Lower leg skin (tissue), 4 donors: Measurements from ENCODE around the gene CLSTN1. TPM values are rescaled to one million over a fixed set of nuclear protein-coding genes. Genes with fewer than 3 reads are reported as not detected.

ENCODE experiments used
- DNase-seq, 2 donors: peaks; one replicate each; pipeline ENCODE4 v3.0.0-alpha.2; 2019; ENCODE audit warnings: low spot score in 2 of 2
- H3K4me3 ChIP-seq: fragments of 200-600 bp; sonication (generic); 2 replicates; pipeline ENCODE4 v1.5.1; 2017; ENCODE audit warnings: mild to moderate bottlenecking, low read depth; ENCODE audit not compliant: poor library complexity, severe bottlenecking
- POLR2A ChIP-seq, 2 donors: fragments of 450-650 bp; IDR thresholded peaks; one replicate each; pipeline ENCODE4 v1.6.1; 2016 to 2017; ENCODE audit warnings: antibody characterized with exemption in 2 of 2, mild to moderate bottlenecking in 1 of 2, moderate library complexity in 1 of 2
- WGBS, 2 donors: methylation state at CpG; one replicate each; pipeline ENCODE4 v1.1.5; 2018; 5-methylcytosine and 5-hydroxymethylcytosine counted together
- intact Hi-C: fragments of 100-400 bp; cut with DNase I; formaldehyde crosslinking; loops from one replicate; pipeline ENCODE4 v1.15.0; 2023; ENCODE audit warnings: low total_unique reads
- total RNA-seq, 4 donors: library from RNA; depleted of rRNA; stranded (reverse); fragments of >200 nt; gene quantifications; one replicate each; pipeline ENCODE4 v1.1.0, GENCODE V29; 2016
- TF ChIP-seq, protein P1 (sequence below), 3 donors: fragments of 450-650 bp; IDR thresholded peaks; one replicate each; pipeline ENCODE4 v1.5.1; 2016; ENCODE audit warnings: antibody characterized with exemption in 3 of 3, mild to moderate bottlenecking in 3 of 3, moderate library complexity in 2 of 3

CLSTN1 gene
- total RNA-seq, 4 donors from 2014 or later, result 116 to 174 (median 150) TPM

DNA sequence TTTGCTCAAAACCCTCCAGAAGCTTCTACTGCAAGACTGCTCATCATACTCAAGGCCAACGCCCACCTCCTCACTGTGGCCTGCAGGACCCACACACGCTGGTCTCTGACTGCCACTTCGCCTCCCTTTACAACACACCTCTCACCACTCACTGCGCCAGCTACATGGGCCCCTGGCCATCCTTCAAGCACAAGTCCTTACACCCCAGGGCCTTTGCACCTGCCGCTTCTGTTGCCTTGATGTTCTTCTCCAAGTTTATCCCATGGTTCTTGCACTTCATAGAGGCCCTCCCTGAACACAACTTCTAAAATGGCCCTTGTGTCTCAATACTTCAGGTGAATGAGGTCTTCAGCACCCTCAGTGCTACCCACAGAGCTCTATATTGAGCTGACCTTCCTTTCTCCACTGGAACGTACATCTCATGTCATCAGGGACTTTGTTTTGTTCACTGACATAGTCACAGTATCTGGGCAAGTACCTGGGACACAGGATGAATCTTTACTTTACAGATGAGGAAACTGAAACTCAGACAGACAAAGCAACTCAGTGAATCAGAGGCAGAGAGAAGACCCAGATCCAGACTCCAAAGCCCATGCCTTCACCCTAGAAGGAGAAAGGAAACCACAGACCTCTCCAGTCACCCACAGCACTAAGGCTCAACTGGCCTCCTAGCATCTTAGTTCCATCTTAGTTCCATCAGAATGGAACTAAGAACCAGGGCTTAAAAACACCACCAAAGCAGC lies 34.7 kb upstream of the CLSTN1 start:
- intact Hi-C loops, result no loop called here
- no peak overlapping the region for H3K4me3 ChIP-seq
- WGBS, 2 donors, result 97% methylated on average over 6 of the region's 6 CpGs
- TF ChIP-seq, protein P1, sequence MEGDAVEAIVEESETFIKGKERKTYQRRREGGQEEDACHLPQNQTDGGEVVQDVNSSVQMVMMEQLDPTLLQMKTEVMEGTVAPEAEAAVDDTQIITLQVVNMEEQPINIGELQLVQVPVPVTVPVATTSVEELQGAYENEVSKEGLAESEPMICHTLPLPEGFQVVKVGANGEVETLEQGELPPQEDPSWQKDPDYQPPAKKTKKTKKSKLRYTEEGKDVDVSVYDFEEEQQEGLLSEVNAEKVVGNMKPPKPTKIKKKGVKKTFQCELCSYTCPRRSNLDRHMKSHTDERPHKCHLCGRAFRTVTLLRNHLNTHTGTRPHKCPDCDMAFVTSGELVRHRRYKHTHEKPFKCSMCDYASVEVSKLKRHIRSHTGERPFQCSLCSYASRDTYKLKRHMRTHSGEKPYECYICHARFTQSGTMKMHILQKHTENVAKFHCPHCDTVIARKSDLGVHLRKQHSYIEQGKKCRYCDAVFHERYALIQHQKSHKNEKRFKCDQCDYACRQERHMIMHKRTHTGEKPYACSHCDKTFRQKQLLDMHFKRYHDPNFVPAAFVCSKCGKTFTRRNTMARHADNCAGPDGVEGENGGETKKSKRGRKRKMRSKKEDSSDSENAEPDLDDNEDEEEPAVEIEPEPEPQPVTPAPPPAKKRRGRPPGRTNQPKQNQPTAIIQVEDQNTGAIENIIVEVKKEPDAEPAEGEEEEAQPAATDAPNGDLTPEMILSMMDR (IDR thresholded peaks at IDR 0.05), result no peak
- no peak for TF ChIP-seq POLR2A (IDR thresholded peaks at IDR 0.05)
- no peak for DNase-seq

DNA sequence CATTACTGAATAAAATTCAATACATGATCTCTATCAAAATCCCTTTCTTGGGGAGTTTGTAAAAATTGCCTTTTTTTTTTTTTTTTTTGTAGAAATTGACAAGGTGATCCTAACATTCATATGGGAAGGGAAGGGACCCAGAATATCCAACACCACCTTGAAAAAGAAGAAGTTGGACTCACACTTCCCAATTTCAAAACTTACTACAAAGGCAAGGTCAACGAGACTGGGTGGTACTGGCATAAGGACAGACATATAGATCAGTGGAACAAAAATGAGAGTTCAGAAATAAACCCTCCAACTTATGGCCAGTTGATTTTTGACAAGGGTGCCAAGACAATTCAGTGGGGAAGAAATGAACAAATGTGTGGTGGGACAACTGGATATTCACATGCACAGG lies 31.4 kb upstream of the CLSTN1 start:
- WGBS, 2 donors, result 93% methylated on average over 1 of the region's 1 CpG
- no peak overlapping the region for H3K4me3 ChIP-seq

DNA sequence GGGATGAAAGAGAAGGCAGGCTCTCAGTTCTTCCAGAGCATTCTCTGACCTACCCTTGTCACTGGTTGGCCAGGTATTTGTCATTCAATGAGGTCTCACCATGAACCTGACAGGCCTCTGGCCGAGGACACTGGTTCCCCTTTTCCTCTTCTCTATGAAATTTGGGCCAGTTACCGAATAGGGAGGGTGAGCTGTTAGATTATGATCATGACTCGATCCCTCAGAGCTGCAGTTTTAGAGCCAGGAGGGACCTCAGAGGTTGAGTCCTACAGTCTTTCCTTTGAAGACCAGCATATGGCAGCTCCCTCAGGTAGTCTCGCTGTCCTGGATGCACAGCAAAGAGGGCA lies 29.5 kb upstream of the CLSTN1 start:
- 85 to 97% methylated on average over 4 of the region's 4 CpGs for WGBS, 2 donors
- TF ChIP-seq, protein P1 (IDR thresholded peaks at IDR 0.05), result no peak
- no peak for TF ChIP-seq POLR2A (IDR thresholded peaks at IDR 0.05)
- no peak for DNase-seq

More for the DNA sequence above, 31.4 kb upstream of the CLSTN1 start:
- no peak for DNase-seq
- intact Hi-C loops, result no loop called here
- TF ChIP-seq POLR2A (IDR thresholded peaks at IDR 0.05), result no peak
- TF ChIP-seq, protein P1 (IDR thresholded peaks at IDR 0.05), result no peak

DNA sequence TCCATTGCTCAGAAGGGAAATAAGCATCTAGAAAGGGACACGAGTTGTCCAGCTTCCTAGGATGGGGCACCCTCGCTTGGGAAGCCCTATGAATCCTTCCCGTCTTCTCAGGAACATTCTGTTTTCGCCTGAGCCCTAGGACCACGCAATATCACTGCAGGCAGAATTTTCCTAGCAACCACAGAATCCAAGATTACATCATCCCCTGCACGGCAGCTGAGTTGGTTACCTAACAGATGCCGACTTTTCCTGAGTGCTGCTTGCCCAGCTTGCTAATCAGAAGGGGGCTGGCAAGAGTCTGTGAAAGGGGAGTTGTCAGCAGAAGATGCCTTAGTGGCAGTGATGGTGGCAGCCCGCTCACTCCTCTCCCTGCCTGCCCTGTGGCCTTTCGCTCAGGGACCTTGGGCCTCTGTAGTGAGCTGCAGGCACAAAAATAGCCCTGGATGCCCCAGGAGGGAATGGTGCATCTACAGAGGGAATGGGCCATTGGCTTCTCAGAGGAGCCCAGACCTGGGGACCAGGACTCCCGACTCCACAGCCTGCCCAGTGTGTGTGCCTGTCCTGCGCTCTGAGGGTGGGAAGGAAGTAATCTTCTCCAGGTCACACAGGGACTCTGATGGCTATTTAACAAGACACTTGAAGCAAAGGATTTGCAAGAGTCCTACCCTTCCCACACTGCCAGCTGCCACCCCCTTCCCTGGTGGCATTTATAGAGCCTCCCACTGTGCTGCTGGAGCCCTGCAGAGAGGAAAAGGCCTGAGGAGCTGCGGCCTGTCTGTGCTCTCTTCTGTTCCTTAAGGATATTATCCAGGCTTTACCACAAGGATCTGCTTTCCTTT lies 28.9 kb upstream of the CLSTN1 start:
- intact Hi-C loops, result no loop called here
- DNase-seq, result no peak
- no peak overlapping the region for H3K4me3 ChIP-seq
- WGBS, 2 donors, result 67 to 71% methylated on average over 12 of the region's 12 CpGs
- no peak for TF ChIP-seq POLR2A (IDR thresholded peaks at IDR 0.05)
- TF ChIP-seq, protein P1 (IDR thresholded peaks at IDR 0.05), result no peak

More for the DNA sequence above, 29.5 kb upstream of the CLSTN1 start:
- intact Hi-C loops, result no loop called here
- H3K4me3 ChIP-seq, result no peak overlapping the region

DNA sequence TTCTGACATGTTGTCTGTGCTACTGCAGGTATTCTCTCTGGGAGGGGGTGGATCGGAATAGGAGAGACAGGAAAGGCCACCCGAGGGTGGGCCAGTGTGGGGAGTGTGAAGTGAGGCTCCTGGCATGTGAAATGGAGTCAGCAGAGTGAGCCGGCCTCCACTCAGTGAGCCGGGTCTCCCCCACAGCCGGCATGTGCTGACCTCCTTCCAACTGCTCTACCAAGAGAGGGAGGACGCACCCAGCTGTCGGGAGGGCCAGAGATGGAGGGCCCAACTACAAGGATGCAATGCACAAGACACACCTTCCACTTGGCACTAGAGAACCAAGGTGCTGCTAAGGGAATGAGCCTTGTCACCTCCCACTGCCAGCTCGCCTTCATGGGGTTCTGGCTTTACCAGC lies 28.2 kb upstream of the CLSTN1 start:
- WGBS, 2 donors, result 74 to 78% methylated on average over 8 of the region's 8 CpGs
- no peak for DNase-seq
- no peak overlapping the region for H3K4me3 ChIP-seq
- TF ChIP-seq, protein P1 (IDR thresholded peaks at IDR 0.05), result no peak
- no peak for TF ChIP-seq POLR2A (IDR thresholded peaks at IDR 0.05)
- intact Hi-C loops, result no loop called here
